ENCODE results near the gene SHC1.

The SHC1 gene

DNA sequence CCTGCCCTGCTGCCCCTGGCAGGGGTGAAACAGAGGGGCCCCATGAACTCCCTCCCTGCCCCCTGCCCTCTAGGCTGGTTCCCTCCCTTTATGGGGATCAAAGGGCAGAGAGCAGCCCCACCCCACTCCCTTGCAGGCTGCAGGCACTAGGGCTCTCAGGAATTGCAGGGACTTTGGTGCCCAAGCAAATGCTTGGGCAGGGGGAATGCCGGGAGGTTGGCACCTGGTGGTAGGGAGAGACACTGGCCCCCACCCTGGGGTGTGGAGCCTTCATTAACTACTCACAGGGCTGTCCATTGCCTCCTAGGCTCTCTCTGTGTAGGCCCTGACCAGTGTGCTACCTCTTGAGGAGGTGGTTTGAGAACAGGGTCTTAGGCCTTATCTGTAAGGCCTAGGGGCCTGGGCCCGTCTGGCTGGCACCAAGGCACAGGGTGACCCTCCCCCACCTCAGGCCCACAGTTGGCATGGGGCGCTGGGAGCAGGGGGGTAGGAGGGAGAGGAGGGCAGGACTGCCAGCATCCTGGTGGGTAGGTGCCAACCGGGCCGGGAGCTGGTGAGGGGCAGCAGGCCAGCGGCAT, 36.8 kb upstream of the SHC1 start:
- no peak for DNase-seq

DNA sequence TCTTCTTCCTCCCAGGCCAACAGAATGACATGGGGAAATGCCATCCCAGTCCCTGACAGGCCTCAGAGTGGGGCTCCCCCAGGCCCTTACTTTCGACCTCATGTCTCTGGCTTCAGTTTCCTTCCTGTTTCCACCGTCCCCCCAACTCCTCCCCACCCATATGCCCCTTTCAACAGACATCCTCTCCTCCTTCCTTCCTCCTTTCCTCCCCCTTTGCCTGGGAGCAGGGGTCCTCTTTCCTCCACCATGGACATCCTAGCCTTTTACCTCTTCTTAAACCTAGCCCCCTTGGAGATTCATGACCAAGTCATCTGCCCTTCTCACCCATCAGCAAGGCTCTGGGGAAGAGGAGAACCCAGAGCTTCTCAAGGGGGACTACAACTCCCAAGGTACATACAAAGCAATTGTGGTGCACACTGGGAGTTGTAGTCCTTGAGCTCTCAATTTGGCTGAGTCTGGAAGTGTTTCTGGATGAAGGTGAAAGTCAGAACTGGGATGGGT, 36.1 kb upstream of the SHC1 start:
- DNase-seq = no peak

DNA sequence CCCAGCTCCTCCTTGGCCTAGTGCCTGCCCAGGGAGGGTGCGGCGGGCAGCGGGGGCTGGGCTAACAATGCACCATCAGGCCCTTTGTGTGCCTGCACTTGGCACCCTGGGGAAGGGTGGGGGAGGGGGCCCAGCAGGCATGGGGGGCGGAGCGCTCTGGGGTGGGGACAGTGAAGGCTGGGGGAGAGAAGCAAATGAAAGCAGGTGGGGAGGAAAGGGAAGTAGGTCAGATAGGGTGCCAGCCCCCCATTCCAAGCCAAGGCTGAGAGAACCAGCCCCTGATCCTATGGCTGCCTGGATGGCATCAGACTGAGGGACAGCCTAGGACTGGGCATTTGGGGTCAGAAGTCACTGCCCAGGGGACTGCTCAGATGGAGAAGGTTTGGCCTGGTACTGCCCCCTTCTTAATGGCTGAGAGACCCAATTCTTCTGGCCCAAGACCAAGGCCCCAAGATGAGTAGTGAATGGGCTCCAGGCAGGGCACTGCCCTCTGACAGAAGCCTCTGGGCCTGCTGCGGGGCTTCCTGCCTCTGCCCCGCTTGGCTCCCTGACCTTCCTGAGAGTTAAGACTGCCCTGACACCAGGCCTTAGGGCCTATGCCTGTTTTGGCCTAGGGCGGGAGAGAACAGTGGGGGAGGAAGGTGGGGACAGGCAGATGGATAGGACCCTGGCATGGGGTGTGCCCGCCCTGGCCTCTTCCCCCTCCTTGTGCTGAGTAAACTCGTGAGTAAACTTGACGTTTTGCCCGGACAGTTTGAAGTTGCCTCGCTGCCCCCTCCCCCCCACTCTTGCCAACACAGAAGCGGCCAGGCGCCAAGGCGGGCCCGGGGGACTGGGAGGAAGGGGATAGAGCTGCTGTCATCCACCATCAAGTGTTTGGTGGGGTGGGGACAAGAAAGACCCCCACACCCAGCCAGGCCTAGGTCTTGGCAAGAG, 34.8 kb upstream of the SHC1 start:
- DNase-seq = no peak

DNA sequence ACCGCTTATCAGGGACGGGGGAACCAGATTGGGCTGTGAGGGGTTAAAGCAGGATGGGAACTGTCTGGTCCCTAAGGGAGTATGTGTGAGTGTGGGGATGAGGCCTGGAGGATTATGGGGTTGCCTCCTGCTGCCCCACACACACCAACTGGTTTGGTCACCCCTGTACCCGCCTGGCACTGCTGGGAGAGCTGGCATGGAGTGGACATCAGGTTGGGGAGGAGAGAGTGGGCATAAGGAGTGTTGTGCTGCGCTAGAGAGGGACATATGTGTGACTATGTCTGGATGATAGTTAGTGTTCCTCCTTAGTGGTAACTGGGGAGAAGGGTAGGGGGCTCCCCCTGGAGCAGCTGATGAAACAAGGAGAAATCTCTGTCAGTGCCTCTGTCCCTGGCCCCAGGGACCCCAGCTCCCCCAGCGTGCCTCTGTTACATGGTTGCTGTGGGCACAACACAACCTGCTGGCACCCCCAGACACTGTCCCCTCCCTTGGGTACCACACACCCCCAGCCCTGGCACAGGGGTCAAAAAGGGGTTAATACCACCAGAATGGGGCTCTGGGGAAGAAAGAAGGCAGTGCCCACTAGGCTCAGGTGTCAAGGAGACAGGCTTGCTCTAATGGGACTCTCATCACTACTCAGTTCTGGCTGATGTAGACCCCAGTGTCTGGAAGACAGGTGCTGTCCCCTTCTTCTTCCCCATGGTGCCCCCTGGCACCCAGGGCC, 34.0 kb upstream of the SHC1 start:
- DNase-seq = no peak

DNA sequence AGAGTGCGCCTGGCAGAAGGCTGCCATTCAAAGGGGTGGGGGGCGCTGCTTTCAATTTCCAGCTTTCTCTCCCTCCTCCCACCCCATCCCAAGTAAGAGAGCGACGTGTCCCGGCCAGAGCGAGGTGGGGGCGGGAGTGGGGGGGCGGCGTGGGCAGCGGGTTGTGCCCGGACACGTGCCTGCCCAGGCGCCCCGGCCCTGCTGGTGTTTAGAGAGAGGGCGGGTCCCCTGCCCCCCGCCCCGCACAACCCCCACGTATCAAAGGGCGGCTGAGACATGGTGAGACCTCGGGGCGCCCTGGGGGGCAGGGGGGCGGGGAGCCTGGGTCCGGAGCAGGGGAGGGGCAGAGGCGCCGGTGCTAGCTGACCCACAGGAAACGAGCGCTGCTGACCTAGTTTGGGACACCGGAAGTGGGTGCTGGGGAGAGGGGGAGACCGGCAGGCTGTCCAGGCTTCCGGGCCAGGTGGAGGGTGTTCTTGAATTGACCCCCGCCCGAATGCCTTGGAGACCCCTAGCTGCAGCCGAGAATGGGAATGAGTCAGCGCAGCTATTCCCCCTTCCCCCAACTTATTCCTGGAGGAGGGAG, 33.3 kb upstream of the SHC1 start:
- peak; percentile 69 for DNase-seq

DNA sequence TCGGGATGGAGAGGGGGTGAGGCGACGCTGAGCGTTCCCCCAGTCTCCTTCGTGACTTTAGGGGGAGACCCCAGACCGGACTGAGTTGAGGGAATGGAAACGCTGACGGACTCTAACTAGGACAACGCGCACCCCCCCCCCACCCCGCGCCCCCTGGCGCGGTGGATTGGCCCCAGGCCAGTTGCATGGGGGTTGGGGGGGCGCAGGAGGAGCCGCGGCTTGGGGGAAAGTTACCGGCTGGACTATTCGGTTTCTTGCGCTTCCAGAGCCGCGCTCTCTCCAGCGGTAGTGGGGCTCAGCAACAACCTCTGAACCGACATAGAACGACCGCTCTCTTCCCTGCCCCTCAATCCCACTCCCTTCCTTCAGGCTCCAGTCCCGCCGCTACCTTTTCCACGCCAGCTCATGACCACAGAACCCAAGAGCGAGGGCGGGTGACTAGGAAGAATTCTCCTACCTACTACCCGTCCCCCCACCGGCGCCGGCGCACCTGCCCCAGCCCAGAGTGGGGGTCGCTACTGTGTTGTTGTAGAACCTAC, 32.7 kb upstream of the SHC1 start:
- DNase-seq = peak; percentile 65

DNA sequence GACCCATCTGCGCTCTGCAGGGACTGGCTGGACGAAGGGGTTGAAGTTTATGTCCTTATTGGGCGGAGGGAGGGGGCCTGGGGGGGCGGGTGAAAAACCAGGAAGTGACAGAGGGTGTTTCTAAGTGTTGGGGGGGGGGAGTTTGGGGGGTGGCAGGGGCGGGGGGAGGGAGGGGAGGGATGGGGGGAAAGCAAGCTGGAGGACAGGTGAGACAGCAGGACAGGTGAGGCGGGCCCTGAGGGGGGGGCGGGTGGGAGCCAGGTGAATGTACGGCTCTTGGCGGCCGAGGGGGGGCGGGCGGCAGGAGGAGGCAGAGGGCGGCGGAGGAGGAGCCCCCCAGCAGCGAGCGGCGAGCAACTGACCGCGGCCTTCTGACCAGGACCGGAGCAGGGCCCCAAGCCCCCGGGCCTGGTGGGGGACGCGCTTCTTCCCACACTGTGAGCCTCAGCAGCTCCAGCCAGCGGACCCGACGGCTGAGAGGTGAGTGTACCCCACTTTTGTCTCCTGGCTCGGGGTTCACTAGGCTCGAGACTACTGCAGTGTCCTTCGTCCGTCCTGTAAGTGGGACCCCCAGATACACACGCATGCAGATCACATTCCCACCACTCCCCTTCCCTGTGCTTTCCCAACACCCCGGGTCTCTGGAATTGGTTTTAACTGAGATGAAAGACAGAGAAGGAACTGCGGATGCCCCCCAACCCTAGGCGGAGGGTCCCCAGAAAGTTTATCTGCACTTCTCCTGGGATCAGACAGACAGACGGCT, 32.1 kb upstream of the SHC1 start, which contains the start of gene ZBTB7B:
TSS of gene ZBTB7B (plus strand) at position 339 of the 763 bp plus-strand sequence. CDS start 11,859 bp downstream, outside the sequence.
- no peak for DNase-seq

DNA sequence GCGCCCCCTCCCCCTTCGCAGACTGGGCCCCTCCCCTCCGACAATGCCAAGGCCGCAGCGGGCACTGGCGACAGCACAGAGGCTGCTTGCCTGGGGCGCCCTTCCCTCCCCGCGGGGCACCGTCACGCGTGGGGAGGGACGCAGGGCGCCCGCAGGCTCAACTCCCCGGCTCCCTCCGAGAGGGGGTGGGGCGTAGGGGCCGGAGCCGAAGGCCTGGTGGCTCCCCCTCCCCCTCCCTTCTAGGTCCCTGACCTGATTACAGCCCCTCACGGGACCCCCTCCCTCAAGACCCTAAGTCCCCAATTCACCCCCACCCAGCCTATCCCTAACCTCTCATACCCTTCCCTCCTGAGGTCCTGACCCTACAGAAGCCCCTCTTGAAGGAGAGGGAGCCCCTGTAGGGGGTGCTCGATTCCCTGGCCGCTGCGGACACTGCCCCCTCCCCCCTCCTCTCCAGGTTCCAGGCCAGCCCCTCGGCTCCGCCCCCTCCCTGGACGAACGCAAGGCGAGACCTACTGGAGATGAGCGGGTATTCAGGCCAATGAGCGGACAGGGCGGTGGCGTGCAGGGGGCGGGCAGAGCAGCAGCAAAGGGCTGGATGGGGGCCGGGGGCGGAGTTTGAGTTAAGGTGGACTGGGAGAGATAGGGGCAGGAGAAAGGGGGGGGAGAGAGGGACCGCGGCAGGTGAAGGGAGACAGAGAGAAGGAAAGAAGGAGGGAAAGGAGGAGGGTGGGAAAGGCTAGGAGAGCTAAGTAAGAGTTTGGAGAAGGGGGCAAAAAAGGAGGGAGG, 31.3 kb upstream of the SHC1 start:
- DNase-seq = peak; percentile 100

DNA sequence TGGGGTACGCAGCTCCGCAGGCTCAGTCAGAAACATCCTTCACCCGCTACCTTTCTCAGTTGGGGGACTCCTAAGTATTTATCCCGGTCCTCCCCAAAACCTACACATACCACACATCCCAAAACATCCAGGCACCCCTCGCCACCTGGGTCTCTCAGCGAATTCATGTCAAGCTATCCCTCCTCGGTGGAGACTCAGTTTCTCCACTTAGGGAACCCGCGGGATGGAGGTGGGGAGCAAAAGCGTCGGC, 30.8 kb upstream of the SHC1 start:
- DNase-seq = no peak

DNA sequence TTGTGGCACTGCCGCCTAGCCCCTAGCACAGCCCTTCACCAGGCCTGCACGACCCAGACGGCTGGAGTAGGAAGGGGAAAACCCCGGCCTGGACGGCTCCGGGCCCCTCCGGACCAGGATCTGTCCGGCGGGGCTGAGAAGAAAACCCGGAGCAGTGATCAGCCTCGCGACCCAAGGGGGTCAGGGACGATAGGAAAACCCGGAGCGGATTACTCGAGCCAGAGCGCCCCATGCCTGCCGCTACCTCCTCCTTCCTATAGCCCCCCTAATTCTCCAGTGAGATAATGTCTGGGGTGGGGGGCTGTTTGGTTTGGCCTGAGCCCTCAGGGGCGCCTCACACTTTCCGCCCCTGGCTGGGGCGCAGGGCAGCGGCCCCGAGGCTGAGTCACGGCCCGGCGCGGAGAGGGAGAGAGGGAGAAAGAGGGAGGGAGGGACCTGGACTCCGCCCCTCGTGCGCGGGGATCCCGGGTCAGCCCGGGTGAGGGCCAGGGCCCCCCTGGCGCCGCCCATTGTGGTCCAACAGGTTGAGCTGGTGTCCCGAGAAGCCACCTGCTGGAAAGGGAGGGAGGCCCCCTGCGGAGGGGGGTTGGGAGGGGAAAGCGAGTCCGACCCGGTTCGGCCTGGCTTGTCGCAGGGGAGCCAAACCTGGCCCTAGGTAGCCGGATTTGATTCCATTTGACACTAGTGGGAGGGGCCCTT, 30.3 kb upstream of the SHC1 start:
- peak; percentile 93 for DNase-seq

DNA sequence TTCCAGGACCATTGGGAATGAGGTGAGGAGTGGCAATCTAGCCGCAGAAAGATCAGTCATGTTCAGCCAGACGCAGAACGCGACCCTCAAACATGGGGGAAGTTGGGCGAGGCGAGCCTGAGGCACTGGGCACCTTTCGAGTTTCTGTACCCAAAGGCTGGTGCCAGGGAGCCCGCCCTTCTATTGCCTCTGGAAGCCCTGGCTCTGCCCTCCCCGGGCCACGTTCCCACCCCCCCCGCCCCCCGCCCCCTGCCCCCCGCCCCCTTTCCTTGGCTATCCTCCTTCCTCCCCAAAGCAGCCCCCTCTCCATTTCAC, 29.8 kb upstream of the SHC1 start:
- DNase-seq = no peak

DNA sequence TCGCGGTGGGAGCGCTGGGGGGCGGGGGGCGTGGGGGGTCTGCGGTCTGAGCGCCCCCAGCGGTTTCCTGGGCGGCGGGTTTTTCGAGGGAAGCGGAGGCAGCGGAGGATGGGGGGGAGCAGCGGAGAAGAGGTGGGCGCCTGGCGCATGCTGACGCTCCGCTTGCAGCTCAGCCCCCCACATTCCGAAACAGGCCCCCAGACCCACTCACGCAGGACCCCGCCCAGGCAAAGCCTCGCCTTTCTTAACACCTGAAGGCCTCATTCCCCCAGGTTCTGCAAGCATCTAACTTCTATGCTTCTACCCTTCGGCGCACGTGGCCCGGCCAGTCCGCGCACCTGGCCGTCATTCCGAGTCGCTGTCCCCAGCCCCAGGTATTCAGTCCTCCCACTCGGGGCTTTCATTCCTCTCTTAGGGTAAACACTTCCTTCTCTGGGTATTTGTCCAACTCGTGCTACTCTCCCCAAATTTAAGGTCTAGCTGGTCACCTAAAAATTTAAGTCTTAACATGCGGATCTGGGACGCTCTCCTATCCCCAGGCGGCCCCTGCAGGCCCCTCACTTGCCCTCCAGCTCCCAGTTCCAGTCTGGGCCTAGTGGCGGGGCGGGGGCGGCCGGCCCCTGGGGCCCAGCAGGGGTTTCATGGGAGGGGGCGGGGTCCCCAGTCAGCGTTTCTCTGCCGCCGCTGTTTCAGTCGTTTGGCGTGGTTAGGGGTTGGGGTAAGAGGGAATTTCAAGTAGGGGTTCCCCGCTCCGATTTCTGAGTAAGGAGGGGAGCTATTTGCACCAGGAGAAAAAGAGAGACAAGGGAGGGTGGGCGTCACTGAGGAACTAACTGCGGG, 29.2 kb upstream of the SHC1 start:
- peak; percentile 55 for DNase-seq

DNA sequence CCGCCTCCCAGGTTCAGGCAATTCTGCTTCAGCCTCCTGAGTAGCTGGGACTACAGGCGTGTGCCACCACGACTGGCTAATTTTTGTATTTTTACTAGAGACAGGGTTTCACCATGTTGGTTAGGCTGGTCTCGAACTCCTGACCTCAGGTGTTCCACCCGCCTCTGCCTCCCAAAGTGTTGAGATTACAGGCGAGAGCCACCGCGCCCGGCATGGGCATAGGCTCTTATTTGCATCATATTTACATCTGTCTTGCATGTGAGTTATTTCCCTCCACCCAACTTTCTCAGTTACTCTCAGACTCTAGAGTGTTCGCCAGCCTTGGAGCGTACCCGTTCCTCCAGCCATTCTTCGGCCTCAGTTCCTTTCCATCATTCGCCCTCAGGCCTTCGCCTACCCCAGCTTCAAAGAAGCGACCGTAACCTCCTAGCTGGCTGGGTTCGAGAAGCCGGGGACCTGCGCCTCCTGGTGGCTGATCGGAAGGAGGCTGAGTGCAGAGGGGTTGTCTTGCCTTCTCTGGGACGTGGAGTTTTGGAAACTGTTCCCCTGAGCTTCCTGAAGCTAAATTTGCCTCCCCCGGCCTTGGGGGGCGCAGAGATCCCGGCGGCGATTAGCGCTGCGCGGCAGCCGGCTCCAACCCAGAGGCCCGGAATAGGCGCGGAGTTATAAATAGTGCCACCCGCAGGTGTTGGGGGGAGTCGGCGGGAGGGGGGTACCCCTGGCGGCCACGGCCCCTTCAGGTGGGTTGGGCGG, 28.4 kb upstream of the SHC1 start:
- DNase-seq = peak; percentile 84

DNA sequence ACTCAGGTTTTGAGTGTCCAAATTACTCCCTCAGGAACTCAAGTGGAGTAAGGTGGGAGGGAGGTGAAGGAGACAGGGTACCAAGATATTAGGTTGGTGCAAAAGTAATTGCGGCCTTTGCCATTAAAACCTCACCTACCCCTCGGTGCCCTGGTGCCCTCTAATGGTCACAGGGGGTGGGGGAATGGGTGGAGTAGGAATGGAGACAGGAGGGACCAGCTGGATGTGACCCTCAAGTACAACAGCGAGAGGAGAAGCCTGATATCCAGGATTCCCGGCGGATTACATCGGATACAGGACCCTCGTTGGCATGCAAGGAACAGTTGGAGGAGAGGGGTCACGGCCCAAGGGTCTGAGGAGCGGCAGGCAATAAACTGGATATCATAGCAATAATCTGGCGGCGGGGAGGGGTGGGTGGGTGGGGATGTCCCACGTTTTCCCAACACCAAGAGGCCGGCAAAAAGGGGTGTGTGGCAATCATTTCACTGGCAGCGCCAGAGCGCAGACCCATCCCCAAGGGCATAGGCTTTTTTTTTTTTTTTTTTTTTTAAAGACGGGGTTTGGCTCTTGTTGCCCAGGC, 27.7 kb upstream of the SHC1 start:
- peak; percentile 16 for DNase-seq

DNA sequence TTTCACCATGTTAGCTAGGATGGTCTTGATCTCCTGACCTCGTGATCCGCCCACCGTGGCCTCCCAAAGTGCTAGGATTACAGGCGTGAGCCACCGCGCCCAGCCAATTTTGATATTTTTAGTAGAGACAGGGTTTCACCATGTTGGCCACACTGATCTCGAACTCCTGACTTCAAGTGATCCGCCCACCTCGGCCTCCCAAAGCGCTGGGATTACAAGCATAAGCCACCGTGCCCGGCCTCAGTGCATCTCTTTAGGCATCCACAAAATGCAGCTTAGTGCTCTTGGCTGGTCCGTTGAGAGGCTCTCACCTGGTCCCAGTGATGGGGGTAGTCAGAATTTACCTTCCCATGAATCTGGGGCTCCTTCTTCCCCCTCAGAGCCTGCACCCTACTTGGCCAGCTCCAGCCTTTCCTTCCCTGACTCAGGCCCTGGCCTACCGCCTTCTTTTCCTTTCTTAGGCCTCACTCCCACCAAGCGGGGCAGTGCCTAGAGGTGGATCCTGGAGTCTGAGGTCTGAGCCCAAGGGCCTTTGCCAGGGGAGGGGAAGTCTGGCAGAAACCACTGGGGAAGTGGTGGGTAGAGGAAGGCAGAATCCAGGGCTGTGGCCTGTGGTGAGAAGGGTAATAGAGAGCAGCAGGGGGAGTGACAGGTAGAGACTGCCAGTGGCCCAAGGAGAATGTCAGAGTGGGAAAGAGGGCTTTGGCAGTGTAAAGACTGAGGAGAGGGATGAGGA, 26.6 kb upstream of the SHC1 start:
- DNase-seq = peak; percentile 18

DNA sequence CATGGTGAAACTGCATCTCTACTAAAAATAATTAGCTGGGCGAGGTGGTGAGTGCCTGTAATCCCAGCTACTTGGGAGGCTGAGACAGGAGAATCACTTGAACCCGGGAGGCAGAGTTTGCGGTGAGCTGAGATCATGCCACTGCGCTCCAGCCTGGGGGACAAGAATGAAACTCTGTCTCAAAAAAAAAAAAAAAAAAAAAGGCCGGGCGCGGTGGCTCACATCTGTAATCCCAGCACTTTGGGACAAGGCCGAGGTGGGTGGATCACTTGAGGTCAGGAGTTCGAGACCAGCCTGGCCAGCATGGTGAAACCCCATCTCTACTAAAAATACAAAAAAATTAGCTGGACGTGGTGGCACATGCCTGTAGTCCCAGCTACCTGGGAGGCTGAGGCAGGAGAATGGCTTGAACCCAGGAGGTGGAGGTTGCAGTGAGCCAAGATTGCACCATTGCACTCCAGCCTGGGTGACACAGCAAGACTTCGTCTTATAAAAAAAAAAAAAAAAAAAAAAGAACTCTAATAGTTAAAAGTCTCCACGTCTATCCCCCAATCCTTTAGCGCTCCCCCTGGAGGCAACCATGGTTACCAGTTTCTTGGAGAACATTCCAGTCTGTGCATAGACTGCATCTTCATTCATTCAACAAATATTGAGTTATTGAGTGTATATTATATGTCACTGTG, 24.9 kb upstream of the SHC1 start:
- DNase-seq = peak; percentile 59

DNA sequence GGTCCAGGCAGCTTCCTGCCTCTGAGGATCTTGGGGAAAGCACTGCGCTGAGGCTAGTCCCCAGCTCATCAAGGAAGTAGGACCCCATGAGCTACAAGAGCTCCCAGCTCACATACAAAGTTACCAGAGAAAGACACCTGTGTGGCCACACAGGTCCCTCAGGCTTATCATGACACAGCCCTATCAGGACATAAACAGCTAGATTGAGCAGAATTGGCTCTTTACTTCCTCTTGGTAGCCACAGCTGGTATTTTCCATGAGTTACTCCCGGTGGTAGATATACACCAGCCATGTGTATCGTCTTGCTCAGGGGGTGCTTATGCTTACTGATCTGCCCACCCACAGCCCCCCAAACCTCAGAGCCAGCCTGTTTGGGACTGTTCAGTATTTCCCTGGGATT, 24.0 kb upstream of the SHC1 start:
- DNase-seq = no peak

DNA sequence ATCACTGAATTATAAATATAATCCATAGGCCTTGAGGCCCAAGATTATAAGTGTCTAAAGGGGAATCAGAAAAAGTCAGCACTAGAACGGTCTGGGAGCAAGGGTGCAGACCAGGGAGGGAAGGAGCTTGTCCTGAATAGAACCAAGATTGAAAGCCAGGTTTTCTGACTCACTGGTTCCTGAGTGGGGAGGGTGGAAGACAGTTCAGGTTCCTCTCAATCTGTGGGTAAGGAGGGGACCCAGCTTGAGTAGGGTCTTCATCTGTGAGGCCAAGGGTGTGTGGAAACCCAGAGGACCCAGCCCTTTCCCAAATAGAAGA, 23.7 kb upstream of the SHC1 start:
- no peak for DNase-seq

Data from right hindlimb (tissue), 1 donor.